Cardiac fibroblast (primary cell): ENCODE measurements around the gene CDV3.
A peak's percentile ranks its signal among the peaks of the same experiment; 100 is the strongest.

Experiments
- DNase-seq, 2 donors: peaks; one replicate each; pipeline versions ENCODE4 v3.0.0 to v3.0.0-alpha.2; 2010; ENCODE audit warnings: low read depth in 2 of 2
- H3K4me3 ChIP-seq, 2 donors: replicated peaks in 1 of 2; 1 replicate in 1 of 2; 2 replicates in 1 of 2; pipeline ENCODE4 v1.5.1; 2011; ENCODE audit warnings: low read depth in 2 of 2, low read length in 2 of 2, mild to moderate bottlenecking in 2 of 2, moderate library complexity in 1 of 2
- CTCF ChIP-seq: IDR thresholded peaks from one replicate; pipeline ENCODE4 v1.5.1; 2011; ENCODE audit warnings: low read depth, mild to moderate bottlenecking, low read length, inconsistent platforms

CDV3 gene

GRCh38 chr3:133568294-133569014, 5.0 kb upstream of the CDV3 start:
- no peak overlapping the region for H3K4me3 ChIP-seq
- no peak for TF ChIP-seq CTCF
- peak; percentile 67 to 95 for DNase-seq

GRCh38 chr3:133570139-133570936, 3.1 kb upstream of the CDV3 start:
- DNase-seq = peak; percentile 93 to 96
- no peak for TF ChIP-seq CTCF
- H3K4me3 ChIP-seq = no peak overlapping the region

- no peak for TF ChIP-seq CTCF
- peak in 1 of 2 donors; percentile 67 for DNase-seq
- no peak overlapping the region for H3K4me3 ChIP-seq
Observed at GRCh38 chr3:133570937-133571320, 2.6 kb upstream of the CDV3 start.

- TF ChIP-seq CTCF = no peak
- peak overlapping the region; percentile 6 to 32 for H3K4me3 ChIP-seq
- DNase-seq = peak; percentile 50 to 71
Observed at GRCh38 chr3:133572158-133573053, 1.1 kb upstream of the CDV3 start.

- peak; percentile 100 for DNase-seq
- peak; percentile 25 for TF ChIP-seq CTCF
- peak overlapping the region; percentile 54 to 74 for H3K4me3 ChIP-seq
Observed at GRCh38 chr3:133573054-133573628, 345 bp upstream of the CDV3 start.

GRCh38 chr3:133574260-133574881, 885 bp downstream of the CDV3 start:
- DNase-seq = peak; percentile 75 to 77
- TF ChIP-seq CTCF = no peak

More at GRCh38 chr3:133574260-133574881, 885 bp downstream of the CDV3 start:
- H3K4me3 ChIP-seq = peak overlapping the region; percentile 74 to 76
